SU-DHL-6 (cell line): ENCODE results near the gene TRIM29.

ENCODE experiments used
- CTCF ChIP-seq: fragments of 200-600 bp; sonication (generic); IDR thresholded peaks from one replicate; pipeline ENCODE4 v1.5.1; 2017; ENCODE audit warnings: antibody characterized with exemption, mild to moderate bottlenecking, low read length, moderate library complexity; ENCODE audit not compliant: insufficient read depth, poor library complexity, severe bottlenecking
- EZH2phosphoT487 ChIP-seq: fragments of 200-600 bp; sonication (generic), shearing (Covaris generic); conservative IDR thresholded peaks from 2 replicates; pipeline ENCODE4 v1.6.1; 2018; ENCODE audit warnings: mild to moderate bottlenecking, antibody characterized with exemption, low read length, moderate library complexity, mixed read lengths

- TF ChIP-seq CTCF: no peak
- no peak for TF ChIP-seq EZH2phosphoT487
These were observed 35.9 kb upstream of the TRIM29 start for GRCh38 chr11:120173807-120174206.
